GM19328 (cell line): ENCODE measurements around the gene FGF11.

Experiments used
- ATAC-seq: cut with Tn5 transposase; IDR thresholded peaks from one replicate; pipeline ENCODE4 v1.9.1; 2021; ENCODE audit warnings: mild to moderate bottlenecking, moderate library complexity; ENCODE audit not compliant: unreplicated experiment

Gene FGF11

DNA sequence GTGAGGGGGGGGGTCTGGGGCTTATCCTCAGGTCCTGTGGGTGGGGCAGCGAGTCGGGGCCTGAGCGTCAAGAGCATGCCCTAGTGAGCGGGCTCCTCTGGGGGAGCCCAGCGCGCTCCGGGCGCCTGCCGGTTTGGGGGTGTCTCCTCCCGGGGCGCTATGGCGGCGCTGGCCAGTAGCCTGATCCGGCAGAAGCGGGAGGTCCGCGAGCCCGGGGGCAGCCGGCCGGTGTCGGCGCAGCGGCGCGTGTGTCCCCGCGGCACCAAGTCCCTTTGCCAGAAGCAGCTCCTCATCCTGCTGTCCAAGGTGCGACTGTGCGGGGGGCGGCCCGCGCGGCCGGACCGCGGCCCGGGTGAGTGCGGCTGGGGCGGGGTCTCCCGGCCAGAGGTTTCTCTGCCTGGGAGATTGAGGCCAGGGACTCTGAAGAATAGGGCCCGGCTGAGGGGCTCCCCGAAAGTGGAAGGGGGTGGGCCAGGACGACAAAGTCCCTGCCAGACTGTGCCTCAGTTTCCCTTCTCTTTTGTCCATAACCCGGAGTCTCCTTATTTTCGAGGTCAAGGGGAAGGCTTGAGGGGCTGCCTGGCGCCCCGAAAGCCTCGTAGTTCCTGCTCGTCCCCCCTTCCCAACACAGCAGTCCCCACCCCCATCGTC, at the start of gene FGF11:
TSS of gene FGF11 (plus strand) at position 51 of the 651 bp plus-strand sequence. CDS start at position 160, 109 bp downstream.
- no peak for ATAC-seq

DNA sequence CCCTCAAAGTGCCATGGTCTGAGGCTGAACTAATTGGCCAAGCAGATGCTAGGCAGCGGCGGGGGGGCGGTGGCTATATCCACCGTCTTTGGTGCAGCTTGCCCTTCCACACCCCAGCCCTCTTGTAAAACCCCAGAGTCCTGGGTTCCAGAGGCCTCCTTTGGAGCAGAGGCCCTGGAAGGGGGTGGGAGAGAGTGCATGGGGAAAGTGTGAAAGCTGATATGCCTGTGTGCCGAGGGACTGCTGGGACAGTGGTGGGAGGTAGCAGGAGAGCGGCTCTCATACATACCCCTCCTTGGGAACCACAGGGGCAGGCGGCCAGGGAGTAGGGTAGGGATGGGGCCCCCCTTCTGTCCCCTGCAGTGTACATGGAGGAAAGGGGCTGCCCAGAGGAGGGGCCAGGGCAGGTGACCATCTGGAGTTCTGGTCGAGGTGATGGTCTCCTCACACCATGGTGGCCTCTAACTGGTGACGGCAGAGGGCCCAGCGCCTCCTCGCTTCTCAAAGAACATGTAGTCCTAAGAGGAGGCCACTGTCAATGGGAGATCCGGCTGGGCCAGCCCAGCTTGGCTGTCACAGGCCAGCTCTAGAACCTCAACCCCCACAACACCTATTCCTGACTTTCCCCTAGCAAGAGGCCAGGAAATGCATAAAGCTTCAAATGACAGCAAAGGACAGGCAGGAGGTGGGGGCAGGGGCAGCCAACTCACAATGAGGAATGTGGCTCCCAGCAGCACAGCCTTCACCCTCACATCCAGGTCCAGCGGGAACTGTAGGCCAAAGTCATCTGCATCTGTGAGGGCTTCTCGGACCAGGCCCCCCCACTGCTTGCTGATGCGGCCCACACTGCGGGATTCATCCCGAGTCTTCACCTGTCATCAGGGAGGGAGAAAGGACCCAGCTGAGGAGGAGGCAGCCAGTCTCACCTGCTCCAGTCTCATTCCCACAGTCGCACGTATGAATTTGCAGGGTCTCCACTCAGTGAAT, 49.1 kb upstream of the FGF11 start:
- ATAC-seq: no peak

DNA sequence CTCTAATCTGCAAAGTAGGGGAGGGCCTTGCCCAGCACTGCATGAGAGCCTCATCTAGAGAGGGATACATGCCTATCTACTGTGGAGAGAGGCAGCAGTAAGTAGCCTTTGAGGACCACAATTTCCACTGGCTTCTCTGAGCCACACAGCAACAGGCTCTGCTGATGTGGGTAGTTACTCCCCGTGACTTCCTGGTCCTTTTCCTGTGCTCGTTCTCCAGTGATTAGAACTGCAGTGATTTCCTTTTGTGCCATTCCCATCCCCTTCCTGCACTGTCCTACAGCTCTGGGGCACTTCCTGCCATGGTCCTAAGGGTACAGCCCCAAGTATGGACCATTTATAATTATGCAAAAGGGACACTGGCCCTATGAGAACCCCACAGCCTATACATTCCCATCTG, 48.0 kb upstream of the FGF11 start:
- no peak for ATAC-seq

DNA sequence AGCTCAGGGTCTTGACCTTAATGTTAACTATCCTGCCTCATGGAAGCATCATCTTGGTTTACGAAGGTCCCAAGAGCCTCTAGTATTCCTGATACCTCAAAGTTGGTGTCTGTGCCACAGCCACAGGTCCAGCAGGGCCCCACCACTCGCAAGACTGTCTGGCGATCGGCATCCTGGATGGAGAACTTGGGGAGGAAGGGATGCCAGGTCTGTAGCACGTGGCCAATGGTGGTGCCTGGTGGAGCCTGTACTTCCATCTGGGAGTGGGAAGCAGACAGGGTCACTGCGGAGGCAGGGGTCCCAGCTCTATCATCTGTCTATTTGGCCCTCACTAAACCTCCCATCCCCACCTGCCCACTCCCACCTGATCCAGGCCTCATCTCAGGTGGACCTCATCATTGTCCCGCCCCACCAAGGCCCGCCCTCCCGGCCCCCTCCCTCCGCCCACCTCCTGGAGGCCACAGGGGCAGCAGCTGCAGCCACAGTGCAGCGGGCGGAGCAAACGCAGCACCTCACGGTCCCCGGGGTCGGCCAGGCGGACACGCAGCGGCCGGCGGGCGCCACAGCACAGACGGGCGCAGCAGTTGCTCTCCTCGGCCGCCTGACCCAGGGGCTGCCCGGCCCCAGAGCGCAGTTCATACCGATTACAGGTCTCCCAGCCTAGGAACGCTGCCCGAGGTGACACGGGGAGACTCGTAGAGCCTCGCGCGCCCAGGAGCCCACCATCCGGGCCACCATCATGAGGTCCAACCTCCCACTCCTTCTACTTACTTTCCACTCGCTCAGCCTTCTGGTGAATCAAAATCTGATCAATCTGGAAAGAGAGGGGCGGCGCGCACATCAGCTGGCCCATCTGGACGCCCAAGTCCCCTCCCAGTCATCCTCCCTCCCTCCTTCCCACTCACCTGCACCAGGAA, 46.4 kb upstream of the FGF11 start:
- no peak for ATAC-seq

DNA sequence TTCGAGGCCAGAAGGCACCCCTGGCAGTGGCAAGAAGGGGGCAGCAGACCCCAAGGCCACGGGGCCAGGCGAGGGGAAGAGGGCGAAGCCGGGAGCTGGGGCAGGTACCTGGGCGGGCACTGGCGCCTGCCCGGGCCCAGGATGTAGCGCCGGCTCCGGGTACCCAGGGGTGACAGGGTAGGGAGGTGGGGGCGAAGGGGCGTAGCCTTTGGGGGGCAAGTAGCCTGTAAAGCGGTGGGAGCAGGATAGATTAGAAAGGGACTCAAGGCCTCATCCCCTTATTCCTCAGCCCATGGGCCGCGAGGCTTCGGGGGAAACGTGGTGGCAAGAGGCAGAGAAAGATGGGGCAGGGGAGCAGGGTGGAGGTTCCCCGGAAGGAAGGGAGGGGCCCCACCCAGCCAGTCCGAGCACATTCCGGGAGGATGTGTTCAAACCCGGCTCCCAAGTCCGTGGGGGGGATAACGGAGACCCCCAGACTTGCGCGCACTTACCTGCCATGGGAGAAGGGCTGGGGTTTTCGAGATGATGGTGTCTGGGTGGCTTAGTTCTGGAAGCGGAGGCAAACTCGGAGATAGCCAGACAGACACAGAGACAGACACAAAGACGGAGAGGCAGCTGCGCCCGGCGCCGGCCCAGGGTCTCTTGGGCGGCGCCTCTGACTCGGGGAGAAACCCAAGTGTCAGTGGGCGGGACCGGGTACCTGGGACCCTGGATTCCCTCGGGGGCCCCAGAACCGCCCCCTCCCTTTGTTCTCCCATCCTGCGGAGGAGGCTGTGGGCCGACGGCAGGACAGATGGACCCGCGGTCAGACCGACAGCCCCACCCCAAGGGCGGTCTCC, 45.5 kb upstream of the FGF11 start:
- ATAC-seq: peak; percentile 52

GRCh38 chr17:7394452-7395191, 44.7 kb upstream of the FGF11 start, which contains the start of gene PLSCR3:
Gene PLSCR3 (minus strand): TSS chr17:7394525. CDS start chr17:7394110, 415 bp downstream.
- ATAC-seq: peak; percentile 81

- no peak for ATAC-seq
These were observed 43.2 kb upstream of the FGF11 start for GRCh38 chr17:7396147-7396546.

DNA sequence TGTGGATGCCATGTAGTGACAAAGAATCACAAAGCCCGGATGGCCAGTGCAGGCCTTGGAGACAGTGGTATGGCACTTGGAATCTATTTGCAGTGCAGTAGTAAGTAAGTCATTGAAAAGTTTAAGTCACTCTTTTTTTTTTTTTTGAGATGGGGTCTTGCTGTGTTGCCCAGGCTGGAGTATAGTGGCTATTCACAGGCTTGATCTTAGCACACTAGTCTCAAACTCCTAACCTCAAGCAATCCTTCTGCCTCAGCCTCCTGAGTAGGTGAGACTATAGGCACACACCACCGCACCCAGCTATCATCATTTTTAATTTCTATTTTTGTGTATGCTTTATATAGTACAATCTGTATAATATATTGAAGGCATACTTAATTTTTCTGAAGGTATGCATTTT, 40.7 kb upstream of the FGF11 start:
- ATAC-seq: no peak

DNA sequence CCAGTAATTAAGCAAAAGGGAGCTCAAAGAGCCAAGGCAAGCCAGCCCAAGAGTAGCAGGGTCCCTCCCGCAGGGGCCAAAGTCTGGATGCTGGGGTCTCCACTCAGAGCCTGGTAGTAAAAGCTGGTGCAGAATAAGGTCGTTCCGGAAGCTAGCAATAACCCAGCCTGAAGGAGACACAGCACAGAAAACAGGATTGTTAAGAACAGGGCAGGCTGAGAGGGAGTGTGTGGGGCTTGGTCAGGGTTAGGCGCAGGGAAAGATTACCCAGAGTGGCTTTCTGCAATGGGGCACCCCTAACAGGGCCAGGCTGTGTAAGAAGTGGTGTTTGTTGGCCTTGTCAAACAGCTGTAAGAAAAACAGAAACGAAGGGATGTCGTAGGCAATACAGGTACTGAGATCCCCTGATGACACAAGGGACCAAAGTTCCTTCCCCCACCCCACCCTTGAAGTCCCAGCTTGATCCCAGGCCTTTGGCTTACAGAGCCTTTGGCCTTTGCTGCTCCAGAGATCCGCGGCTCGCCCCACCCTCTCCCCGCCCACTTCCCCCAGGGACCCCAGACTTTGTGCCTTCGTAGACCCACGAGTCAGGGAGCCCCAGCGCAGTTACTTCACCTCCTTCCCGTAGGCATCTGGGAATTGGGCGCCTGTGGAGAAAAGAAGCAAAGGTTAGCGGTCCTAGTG, 36.1 kb upstream of the FGF11 start:
- no peak for ATAC-seq

GRCh38 chr17:7403727-7403976, 35.7 kb upstream of the FGF11 start:
- peak; percentile 4 for ATAC-seq

- ATAC-seq: peak; percentile 87
These were observed 35.2 kb upstream of the FGF11 start, which contains the start of gene TMEM256 for GRCh38 chr17:7403977-7404736. Gene TMEM256 (minus strand): TSS chr17:7404097. CDS start chr17:7404084, 13 bp downstream.

DNA sequence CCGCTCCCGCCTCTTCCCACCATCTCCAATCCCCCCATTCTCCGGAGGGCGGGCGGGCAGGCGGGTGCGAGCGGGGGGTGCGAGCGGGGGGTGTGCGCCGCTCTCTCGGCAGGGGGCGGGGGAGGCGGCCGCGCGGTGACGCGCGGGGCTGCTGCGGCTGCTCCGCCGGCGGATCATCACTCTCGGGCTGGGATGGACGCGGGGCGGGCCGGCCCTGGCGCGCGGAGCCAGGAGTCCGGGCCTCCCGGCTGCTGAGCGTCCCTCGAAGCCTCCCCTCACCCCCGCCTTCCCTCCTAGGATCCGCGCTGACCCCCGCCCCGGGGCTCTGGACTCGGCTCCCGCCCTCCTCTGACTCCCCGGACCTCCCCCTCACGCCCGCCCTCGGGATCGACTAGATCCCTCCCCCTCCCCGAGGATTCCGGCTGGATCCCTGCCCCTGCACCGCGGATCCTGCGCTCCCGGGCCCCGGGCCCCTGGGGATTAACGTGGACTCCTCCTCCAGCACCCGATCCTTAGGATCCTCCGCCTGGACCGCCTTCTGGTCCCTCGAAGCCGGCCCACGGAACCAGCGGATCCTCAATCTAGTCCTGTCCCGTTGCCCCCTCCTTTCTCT, 34.5 kb upstream of the FGF11 start:
- peak; percentile 13 for ATAC-seq

GRCh38 chr17:7405350-7406234, 33.7 kb upstream of the FGF11 start:
- no peak for ATAC-seq

- ATAC-seq: no peak
These were observed 33.0 kb upstream of the FGF11 start for GRCh38 chr17:7406235-7406825.

GRCh38 chr17:7407082-7407481, 32.2 kb upstream of the FGF11 start:
- no peak for ATAC-seq

GRCh38 chr17:7407485-7408251, 31.6 kb upstream of the FGF11 start, which contains the start of gene NLGN2:
Gene NLGN2 (plus strand): TSS chr17:7407845. CDS start chr17:7408256, 411 bp downstream.
- ATAC-seq: no peak
